ENCODE data around the gene XIRP1.

Gene XIRP1

DNA sequence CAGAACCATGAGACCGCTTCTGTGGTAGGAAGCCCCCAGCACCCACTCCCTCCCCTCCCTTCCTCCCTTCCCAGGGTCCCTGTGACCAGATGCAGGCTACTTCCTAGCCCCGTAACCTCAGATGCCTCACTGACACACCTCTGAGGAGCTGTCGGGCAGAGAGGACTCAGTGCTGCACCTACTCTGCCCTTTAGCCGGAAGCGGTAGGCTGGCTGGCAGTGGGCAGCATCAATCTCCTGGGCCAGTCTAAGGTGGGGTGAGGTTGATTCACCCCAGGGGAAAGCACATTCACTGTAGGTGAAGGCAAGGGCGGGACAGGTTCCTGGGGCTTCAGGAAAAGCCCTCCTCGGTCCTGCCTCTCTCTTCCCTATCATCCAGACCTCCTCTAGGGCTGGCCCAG, 58.1 kb downstream of the XIRP1 start:
- H3K9me3 Mint-ChIP-seq: no peaks in the 10 kb centered on the region
- H3K4me1 Mint-ChIP-seq: peaks cover 22 to 28% of the 10 kb centered on the region in 2 donors
- no peaks in the 10 kb centered on the region for H3K27me3 Mint-ChIP-seq
- no peak overlapping the region for H3K27ac Mint-ChIP-seq
- ATAC-seq (replicated peaks): peak in 1 of 2 donors; percentile 13
- H3K36me3 Mint-ChIP-seq: peaks cover 9 to 20% of the 10 kb centered on the region in 2 donors
- DNase-seq: no peak
- H3K4me3 Mint-ChIP-seq: no peak overlapping the region

DNA sequence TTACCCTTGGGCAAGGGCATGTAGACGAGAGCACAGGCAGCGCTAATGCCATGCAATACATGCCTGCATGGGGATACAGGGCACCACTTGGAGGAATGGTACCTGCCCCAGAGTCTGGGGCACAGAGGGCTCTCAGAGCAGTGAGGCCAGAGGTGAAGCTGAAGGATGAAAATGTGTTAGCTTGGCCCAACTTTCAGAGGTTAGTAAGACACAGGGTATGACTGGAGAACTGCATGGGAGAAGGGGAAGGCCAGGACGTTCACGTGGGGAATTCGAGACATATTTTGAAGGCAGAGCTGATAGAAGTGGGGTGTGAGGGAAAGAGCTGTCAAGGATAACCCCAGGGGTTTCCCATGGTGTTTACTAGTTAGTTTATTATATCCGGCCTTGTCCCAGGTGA, 58.6 kb downstream of the XIRP1 start:
- Mint-ChIP-seq H3K4me3 (no peak overlapping the region), H3K27ac (no peak overlapping the region), H3K4me1 (peaks cover 19 to 23% of the 10 kb centered on the region in 2 donors), H3K9me3 (no peaks in the 10 kb centered on the region), H3K27me3 (no peaks in the 10 kb centered on the region), H3K36me3 (peaks cover 9 to 18% of the 10 kb centered on the region in 2 donors)
- no peak for DNase-seq
- ATAC-seq (replicated peaks): peak in 1 of 2 donors; percentile 54
